Measurements from ENCODE around the gene BCL2.
A peak's percentile ranks its signal among the peaks of the same experiment; 100 is the strongest.

The BCL2 gene

DNA sequence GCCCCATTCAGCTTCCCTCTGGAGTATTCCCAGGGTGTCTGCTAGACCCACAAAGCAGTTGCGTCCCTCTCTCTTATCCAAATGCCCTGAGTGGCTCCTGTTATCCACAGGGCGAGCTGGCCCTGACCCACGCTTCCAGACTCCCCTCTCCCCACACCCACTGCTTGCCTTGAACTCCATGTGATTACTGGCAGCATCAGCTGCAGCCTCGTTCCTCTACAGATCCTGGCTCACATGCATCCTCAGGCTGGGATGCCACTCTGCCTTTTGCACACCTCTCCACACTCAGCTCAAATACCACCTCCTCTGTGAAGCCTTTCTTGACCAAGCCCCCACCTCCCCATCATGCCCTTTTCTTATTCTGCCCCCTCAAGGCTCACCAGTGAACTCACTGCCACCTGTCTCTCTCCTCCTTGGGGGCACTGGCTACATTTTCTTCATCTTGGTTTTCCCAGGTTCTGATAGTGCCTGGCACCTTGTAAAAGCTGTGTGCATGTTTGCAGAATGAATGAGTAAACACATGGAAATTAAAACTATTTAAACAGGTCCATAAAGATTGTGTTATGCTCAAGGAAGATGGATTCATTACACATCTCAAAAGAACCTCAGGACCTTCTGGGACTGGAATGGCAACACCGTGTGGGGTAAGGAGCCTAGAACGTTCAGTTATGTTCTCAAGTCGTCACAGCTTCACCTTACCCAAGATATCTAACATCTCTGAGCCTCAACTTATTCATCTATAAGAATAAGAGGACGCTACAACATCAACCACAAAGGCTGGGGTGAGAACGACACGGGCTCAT, 165.0 kb downstream of the BCL2 start:
- DNase-seq = no peak

DNA sequence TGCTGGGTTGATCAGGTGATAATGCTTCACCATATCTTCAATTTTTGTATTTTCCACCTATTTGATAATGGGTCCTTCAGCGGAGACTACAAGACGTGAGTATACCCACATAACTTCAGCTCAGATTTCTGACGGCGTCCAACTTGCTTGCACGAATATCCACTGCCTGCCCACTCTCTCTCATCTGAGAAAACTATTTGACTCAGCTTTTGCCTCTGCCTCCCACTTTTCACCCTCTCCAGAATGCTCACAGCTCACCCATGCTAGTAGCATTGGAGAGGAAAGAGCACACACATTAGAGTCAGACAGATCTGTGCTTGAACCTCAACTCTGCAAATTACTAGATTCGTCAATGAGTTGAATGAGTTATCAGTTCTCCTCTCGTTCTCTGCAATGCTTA, 166.8 kb downstream of the BCL2 start:
- peak; percentile 59 for DNase-seq

DNA sequence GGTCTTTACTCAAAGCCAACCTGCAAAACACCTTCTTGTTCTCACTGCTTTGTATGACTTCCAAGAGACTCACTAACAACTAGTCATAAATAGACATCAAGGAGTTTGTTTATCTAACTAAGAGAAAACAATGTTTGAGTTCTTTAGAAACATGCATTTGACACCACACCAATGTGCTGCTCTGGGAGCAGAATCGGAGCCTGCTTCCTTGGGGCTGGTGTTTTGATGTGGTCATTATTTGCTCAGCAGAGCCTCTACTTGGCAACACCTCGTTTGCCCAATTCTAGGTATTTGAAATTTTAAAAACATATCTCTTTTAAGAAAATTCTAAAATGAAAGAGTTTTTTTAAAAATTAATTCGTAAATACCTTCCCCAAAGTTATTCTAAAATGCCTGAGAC, 167.5 kb downstream of the BCL2 start:
- no peak for DNase-seq

DNA sequence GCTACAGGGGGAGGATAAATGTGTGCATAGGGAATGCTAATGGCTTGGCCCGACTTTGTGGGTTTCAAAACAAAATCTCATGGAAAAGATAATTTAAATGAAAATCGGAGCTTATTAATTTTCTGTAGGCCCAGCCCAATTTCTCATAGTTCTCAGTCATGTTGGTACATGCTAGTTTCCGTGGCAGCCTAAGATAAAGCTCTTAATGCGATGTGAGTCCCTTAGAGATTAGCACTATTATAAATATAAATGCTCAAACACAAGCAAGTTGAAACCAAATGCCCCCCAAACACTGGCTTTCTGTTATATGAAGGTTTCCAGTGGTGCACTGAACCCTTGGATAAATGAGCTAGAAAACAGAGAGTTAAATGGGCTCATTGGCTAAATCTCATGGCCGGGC, 168.0 kb downstream of the BCL2 start:
- DNase-seq = no peak

DNA sequence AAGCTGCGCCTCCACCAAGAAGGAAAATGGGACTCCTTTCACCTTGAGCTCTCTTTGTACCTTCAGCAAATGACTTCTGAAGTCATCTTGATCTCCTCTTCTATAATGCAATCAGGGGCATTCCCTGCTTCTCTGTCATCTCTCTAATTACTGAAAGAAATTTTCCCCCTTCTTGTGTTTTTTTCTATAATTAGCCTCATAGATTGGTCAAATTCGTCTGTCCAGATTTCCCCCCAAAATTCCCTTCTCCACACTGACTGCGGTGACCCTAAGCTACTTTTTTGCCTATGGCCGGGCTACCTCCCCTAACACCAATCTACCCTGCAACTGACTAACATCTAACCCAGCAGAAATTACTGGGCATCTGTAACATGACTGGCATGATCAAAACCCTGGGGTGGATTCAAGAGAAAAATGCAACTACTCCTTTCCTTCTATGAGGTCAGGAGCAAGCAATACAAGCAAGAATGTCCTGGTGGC, 168.6 kb downstream of the BCL2 start:
- no peak for DNase-seq

DNA sequence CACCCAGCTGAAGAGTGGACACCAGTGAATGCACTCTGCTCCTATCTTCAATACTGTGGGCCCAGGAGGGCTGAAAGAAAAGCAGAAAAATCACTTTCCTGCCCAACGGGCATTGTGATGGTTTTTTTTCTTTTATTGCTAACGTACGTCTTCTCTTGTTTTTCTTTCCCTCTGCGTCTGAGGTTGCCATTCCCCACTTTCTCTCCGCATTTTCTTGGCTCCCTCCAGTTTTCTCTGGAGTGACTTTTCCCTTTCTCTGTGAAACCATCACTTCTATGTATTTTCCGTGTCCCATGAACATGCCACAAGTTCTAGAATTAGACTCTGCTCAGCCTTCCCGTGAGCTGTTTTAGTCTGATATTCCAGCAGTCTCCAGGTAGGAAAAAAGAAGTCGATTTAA, 169.2 kb downstream of the BCL2 start:
- no peak for DNase-seq

DNA sequence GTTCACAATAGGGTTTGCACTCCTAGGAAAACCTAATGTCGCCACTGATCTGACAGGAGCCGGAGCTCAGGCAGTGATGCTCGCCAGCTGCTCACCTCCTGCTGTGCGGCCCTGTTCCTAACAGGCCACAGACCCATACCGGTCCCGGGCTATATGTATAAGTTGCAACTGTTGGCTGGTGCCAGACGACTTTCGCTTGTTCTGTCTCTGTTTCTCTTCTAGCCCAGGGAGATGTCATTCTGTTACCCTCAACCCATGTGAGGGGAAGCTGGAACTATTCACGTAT, 170.3 kb downstream of the BCL2 start:
- DNase-seq = no peak

DNA sequence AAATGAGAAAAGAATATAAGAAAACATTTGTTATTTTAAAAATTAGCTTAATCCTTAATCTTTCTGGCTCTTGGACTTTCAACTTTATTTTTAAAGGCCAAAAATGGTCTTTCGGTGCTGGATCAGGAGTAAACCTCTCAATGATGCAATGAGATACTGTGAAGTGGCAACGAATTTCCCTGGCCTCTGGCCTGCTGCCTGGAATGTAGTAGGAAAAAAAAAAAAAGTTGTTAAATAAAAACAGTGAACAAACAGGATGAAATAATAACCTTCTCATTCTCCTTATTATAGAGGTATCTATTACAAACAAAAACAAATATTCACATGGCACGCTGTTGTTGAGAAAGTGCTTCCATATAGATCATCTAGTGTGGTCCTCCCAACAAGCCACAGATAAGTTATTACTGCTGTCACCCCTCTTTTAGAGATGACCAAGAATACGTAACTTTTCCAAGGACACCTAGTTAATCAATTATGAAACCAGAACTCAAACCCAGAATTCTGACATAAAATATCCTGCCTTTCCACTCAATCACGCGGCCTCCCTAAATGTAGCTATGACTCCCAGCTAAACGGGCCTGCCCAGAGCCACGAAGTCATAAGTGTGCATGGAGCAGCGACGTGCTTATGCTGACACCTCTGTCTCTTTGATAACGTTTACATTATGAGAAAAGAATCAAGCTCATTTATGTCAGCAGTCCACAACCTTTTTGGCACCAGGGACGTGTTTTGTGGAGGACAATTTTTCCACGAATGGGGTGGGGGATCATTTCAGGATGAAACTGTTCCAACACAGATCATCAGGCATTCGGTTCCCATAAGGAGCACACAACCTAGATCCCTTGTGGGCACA, 170.9 kb downstream of the BCL2 start:
- DNase-seq = no peak

DNA sequence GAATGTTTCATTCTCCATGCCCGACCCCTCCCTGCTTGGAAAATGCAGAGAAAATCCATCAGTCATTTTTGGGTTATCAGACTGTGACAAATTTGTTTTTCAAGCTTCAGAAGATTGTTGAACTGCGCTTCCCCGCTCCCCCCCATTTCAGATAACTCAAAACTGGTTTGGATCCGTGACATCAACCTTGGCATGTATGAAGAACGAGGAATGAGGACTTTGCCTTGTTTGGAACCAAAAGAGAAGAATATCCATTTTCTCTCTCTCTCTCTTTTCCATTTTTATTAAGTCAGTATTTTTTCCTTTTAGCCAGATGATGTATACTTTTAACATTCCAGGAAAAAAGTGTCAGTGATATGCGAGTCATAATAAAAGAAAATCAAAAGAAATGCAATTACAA, 171.6 kb downstream of the BCL2 start:
- no peak for DNase-seq

DNA sequence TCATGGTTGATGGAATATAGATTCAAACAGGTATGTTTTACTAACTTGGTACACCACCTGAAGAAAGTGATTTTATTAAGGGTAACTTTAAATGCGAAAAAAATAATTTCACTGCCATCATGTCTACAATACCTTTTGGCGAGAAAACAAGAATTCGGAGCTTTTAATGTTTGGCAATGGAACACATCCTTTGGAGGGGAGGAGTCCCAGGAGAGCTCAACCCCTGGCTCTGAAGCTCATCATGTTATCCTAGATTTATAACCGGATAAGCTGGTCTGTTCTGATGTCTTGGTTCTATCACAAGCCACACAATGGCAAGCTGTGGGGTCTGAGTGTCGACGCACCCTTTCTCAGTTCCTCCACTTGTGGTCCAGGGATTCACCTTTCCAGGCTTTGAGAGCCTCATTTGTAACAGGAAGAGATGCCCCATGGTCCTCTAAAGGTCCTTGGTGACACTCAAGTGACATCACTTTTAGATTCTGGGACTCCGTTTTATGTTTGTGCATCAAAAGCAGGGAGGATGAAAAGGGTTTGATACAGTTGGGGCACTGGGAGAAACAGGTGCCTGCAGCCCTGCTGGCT, 172.7 kb downstream of the BCL2 start:
- DNase-seq = no peak

DNA sequence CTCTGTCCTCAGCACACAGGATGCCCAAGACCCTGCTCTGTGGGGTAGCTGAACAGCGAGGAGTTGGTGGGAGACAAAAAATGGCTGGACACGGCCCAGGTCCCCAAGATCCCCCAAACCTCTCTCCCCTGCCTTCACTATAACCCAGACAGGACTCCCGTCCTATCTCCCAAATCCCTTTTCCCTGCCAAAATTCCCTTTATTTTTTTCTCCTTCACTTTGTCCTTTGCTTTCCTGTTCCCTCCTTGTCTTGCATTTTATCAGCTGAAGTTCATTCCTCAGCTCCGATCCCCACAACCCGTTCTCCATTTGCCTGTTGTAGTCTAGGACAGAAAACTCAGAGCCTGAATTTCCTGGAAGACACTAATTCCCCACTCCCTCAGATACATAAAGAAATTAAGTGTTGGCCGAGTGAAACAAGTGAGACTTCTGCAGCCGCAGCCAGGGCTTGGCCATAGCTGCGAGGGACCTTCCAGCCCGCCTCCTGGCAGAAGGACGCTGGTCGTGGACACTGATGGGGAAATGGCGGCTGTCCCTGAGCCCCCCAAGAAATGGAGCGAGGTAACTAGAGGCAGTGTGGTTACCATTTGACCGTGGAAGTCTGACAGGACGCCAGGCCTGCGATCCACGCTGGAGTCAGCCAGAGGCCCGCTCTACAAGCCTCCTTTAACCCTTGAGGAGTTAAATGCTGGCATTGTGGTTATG, 173.6 kb downstream of the BCL2 start:
- DNase-seq = no peak

DNA sequence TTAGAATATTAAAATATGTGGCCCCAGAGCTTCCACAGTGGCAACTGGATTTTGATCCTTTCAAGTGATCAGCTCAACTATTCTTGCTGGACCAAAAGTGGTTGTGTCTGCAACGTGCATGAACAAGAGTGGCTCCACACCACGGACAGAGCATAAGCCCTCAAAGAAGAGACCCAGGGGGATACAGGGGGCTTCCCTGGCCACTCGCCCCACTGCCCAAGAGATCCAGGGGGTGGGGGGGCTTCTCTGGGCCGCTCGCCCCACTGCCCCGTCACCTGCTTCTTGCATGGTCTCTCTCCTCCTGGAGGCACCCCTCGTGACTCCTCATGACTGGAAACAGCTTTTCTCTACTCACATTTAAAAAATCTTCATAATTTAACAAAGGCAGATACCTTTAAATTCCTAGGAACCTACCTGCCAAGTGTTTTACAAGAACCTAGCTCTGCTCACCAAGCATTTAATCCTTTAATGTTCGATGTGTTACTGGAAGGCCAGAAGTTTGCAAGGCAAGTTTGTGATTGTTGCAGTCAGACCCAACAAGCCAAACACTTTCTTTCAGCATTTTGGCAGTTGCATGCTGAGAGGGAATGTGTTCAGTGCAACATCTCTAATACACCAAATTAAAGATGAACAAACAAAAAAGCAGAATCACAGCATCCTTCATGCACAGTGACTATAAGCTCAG, 174.3 kb downstream of the BCL2 start:
- DNase-seq = no peak

DNA sequence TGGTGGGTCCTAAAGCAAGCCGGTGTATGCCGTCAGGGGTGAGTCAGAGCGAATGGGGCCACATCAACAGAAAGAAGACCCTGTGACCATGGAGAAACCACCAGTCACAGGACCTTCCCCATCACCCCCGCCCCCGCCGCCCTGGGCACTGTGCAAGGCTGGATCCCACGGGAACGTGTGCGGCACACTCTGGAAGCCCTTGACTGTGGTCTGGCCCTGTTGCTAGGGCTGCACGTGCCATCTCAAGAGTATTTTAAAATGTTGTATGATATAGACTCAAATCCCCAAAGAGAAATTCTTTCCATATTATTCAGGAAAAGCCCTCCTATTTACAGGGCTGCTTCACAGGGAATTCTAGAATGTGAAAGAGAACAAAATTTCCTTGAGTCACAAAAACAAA, 174.8 kb downstream of the BCL2 start:
- DNase-seq = no peak

DNA sequence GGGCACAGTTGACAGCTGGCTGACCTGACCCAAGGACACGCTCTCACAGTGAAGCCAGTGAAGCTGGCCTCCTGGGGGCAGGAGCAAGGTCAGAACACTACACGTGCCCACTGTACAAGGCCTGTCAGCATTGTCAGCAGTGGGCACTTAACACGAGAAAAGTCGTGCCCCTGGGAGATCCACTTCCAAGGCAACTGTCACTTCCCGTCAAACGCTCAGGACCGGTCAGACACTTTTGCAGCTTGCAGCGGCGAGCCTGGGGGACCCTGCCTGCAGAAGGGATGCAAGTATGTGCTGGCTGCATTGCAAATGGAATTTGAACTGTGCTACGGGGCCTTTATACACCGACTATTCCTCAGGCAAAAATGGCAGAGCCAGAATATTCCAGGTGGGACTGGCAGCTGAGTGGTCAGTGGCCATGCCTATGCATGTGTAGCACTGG, 176.2 kb downstream of the BCL2 start:
- DNase-seq = no peak

DNA sequence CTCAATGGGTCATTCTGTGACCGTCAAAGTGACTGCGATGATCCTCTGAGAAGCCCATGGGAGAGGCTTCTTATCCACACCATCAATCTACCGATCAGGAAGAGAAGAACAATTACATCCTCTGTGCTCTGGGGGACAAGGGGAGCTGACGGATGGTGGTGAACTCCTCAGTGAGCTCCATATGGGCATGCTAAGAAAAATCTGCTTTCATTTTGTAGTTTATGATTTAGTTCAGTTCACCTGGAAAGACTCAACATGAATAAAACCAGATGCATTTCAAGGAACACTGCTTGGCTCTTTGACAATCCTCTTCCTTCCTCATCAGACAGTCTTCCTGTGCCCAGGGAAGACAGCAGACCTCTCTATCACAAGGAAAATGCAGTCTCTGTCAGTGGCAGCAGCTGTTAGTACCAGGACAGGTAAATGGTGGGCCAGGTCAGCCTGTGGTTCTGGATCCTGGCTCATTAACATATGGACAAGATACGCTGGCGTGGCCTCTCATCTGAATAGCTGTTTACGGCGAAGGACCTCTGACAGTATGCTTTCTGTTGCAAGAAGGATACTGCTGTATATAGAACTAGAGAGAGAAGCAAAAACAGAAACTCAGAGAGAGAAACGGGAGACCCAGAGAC, 176.9 kb downstream of the BCL2 start:
- no peak for DNase-seq

DNA sequence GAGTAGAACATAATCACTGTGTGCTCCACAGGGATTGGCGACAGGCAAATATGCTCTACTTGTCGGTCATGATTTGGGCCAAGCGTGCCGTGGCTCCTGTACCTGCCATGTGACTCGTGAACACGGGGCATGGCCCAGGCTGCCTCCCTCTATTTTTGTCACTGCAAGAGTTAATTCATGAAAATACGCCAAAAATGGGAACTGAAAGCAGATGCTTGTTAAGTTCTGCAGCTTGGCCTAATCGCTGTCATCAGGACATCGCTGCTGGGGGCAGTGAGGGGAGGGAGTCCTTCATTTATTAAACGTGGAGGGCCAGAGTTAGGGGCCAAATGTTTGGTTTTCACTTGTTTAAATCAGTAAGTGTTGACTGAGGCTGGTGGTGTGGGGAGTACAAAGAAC, 177.8 kb downstream of the BCL2 start:
- no peak for DNase-seq

DNA sequence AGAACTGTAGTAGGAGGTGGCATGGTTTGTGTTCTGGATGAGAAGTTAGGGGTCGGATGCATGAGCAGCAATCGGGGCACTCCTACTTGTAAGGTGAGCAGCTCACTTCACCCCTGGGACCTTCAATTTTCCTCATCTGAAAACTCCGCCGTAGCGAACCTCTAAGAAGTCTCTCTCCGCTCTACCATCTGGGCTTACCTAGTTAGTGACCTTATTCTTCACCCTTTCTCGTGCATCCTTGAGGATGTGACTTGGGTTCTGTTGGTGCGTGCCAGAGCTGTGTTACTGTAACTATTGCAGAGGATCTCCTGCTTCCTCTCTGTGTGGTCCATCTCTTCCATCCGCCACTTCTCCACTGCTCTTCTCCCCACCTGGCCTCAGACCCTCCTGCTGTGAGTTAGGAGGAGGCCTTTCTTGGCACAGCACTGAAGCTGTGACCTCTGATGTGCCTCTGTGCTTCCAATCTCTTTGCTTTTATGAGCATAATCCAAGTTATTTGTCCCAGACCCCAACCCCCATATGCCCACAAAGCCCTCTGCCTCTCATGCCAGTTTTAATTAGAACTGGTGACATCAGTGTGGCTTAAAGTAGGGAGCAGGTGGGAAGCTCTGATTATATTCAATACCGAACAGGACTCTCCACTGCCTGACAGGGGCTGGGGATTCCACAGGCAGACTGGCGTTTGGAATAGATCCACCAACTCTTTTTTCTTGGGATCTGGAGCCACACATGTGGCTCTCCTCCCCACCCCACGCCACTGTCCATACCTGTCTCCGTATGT, 178.4 kb downstream of the BCL2 start:
- DNase-seq = no peak

DNA sequence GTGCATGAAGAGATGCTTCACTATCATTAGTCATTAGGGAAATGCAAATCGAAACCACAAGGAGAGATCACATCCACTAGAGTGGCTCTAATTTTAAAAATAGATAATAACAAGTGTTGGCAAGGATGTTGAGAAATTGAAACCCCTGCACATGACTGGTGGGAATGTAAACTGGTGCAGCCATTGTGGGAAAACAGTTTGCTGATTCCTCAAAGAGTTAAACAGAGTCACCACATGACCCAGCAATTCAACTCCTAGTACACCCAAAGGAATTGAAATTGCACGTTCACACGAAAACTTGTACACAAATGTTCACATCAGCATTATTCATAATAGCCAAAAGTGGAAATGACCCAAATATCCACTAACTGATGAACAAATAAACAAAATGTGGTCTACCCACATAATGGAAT, 179.5 kb downstream of the BCL2 start:
- DNase-seq = no peak

DNA sequence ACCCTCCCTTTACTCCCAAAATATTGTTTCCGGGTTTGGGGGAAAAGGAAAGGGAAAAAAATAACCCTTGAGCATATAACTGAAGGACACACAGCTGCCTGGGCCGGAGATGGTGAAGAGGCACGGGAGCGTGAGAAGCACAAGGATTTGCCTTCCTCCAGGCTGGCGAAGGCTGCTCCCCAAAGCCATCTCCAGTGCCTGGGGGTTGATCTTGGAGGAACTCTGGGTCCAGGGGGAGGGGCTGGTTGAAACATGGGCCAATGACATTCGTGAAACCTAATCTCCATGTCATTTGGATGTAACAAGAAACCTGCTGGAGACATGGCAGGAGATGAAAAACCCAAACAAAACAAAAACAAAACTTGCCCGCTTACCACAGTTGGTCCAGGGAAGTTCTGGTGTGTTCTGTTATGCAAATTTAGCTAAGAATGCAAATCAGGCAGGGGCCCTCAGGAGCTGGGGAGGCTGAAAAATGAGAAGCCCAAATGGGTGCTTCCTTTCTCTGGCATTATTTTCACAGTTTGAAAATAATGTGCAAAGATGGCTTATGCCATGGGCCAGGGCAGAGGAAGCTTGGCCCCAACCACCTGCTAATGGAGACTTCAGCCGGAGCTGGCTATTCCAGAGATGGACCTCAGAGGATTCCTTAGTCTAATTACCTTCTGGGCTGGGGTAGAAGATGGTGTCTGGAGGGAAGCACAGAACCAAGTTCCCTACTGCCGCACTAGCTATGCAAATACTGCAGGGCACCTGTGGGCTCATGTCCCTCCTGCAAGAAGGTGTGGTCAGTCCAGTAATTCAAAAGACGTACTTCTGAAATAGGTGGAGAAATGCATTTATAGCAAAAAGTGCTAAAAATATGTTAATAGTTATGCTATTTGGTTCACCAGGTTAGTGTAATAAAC, 180.9 kb downstream of the BCL2 start:
- DNase-seq = peak; percentile 54

DNA sequence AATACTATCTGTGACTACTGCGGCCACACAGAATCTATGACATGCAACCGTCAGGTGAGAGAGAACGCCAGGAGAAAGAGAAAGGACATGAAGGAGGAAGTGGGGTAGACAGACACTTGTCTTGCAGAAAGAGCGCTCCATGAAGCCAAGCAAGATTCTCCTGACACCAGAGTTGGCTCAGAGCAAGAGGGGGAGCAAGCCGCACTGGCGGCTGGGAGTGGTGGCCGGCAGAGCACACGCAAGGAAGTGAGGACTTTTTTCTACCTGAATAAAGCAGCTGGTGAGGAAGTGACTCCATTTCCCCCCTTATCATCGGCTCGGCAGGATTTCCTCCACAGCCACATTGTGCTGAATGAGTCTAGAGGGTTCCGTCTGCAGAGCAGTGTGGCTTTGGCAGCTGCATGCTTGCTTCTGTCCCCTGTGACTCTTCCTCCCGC, 181.6 kb downstream of the BCL2 start:
- peak; percentile 50 for DNase-seq

All from stimulated activated CD4-positive, alpha-beta T cell treated with anti-CD3 and anti-CD28 coated beads, Interleukin-15, amount 100 ng/mL, for 24 hours (primary cell).